ENCODE results near the gene SCGN.

GRCh38 chr6:25685251-25685650, 33.2 kb downstream of the SCGN start:
- no peak for TF ChIP-seq CTCF (IDR thresholded peaks at IDR 0.05; ENCODE audit: low read depth, low read length, poor library complexity, severe bottlenecking)
- no peak for TF ChIP-seq EZH2phosphoT487 (IDR thresholded peaks at IDR 0.05; ENCODE audit: borderline replicate concordance, low read length)
